Thoracic aorta (tissue), 2 donors: ENCODE measurements around the gene MREG. TPM values are rescaled to one million over a fixed set of nuclear protein-coding genes. Genes with fewer than 3 reads are reported as not detected.
A peak's percentile ranks its signal among the peaks of the same experiment; 100 is the strongest.

Experiments
- ATAC-seq: fragments of 150-250 bp; one replicate; pipeline ENCODE4 v1.8.0; 2017; ENCODE audit warnings: low read depth; ENCODE audit not compliant: insufficient number of reproducible peaks, low FRiP score
- DNase-seq: peaks from one replicate; pipeline ENCODE4 v3.0.0-alpha.2; 2020; ENCODE audit warnings: low spot score
- H3K27ac ChIP-seq, 2 donors: fragments of 200-600 bp; sonication (generic); 1 replicate in 1 of 2; 2 replicates in 1 of 2; pipeline ENCODE4 v1.5.1; 2016; ENCODE audit warnings: mild to moderate bottlenecking in 2 of 2, moderate library complexity in 2 of 2
- H3K27me3 ChIP-seq: fragments of 200-600 bp; sonication (generic); replicated peaks from 2 replicates; pipeline ENCODE4 v1.6.0; 2016; ENCODE audit warnings: mild to moderate bottlenecking; ENCODE audit not compliant: insufficient read depth
- H3K36me3 ChIP-seq: fragments of 200-600 bp; sonication (generic); one replicate; pipeline ENCODE4 v1.5.1; 2016
- H3K4me1 ChIP-seq, 2 donors: fragments of 200-600 bp; sonication (generic); 1 replicate in 1 of 2; 2 replicates in 1 of 2; pipeline versions ENCODE4 v1.5.1 to v1.6.0; 2016; ENCODE audit warnings: low read depth in 2 of 2, mild to moderate bottlenecking in 1 of 2; ENCODE audit not compliant: control insufficient read depth in 1 of 2
- H3K4me3 ChIP-seq: fragments of 200-600 bp; sonication (generic); 2 replicates; pipeline ENCODE4 v1.5.1; 2016; ENCODE audit warnings: mild to moderate bottlenecking
- H3K9me3 ChIP-seq: fragments of 200-600 bp; sonication (generic); 2 replicates; pipeline ENCODE4 v1.5.1; 2016
- CTCF ChIP-seq: fragments of 200-600 bp; sonication (generic); IDR thresholded peaks from one replicate; pipeline ENCODE4 v1.5.1; 2019; ENCODE audit warnings: antibody characterized with exemption
- total RNA-seq, 2 donors: library from RNA; depleted of rRNA; stranded (reverse); fragments of >200 nt; gene quantifications; one replicate each; pipeline versions ENCODE4 v1.1.0 to v1.2.3, GENCODE V29; 2016

MREG gene
- total RNA-seq, 2 donors from 2014 or later = 1.6 to 10.7 TPM

GRCh38 chr2:216031960-216032689 is 18.8 kb upstream of the MREG start:
- no peak overlapping the region for H3K27ac ChIP-seq
- DNase-seq (no peak), ATAC-seq (no peak)
- no peak for TF ChIP-seq CTCF
- H3K27me3 ChIP-seq = no peaks in the 10 kb centered on the region
- H3K36me3 ChIP-seq = no peaks in the 10 kb centered on the region
- peaks cover 0 to 17% of the 10 kb centered on the region in 2 donors for H3K4me1 ChIP-seq
- H3K9me3 ChIP-seq = no peaks in the 10 kb centered on the region
- no peak overlapping the region for H3K4me3 ChIP-seq

DNA sequence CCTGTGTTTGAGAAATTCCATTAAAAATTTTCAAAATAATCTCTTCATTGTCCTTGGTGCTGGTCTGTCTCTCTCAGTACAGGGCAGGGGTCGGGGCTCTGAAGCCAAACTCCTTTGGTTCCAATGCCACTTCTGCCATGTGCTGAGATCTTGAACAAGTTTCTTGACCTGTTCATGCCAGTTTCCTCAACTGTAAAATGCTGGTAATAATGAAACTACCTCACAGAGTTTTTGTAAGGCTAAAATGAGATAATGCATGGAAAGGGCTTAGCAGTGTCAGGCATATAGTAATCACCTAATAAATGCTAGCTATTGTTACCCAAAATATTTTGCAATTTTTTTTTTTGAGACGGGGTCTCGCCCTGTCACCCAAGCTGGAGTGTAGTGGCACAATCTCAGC is 16.9 kb upstream of the MREG start:
- no peak for ATAC-seq
- no peak for TF ChIP-seq CTCF
- DNase-seq = no peak
- H3K27ac ChIP-seq = no peak overlapping the region
- H3K4me1 ChIP-seq = peaks cover 0 to 17% of the 10 kb centered on the region in 2 donors
- no peaks in the 10 kb centered on the region for H3K27me3 ChIP-seq
- no peak overlapping the region for H3K4me3 ChIP-seq
- no peaks in the 10 kb centered on the region for H3K9me3 ChIP-seq
- H3K36me3 ChIP-seq = no peaks in the 10 kb centered on the region

- H3K9me3 ChIP-seq = no peaks in the 10 kb centered on the region
- H3K27me3 ChIP-seq = no peaks in the 10 kb centered on the region
- ATAC-seq = no peak
- H3K4me1 ChIP-seq = peaks cover 0 to 17% of the 10 kb centered on the region in 2 donors
- H3K27ac ChIP-seq = no peak overlapping the region
- TF ChIP-seq CTCF = no peak
- H3K4me3 ChIP-seq = no peak overlapping the region
- DNase-seq = no peak
- no peaks in the 10 kb centered on the region for H3K36me3 ChIP-seq
These were observed 16.2 kb upstream of the MREG start for GRCh38 chr2:216029416-216030129.

DNA sequence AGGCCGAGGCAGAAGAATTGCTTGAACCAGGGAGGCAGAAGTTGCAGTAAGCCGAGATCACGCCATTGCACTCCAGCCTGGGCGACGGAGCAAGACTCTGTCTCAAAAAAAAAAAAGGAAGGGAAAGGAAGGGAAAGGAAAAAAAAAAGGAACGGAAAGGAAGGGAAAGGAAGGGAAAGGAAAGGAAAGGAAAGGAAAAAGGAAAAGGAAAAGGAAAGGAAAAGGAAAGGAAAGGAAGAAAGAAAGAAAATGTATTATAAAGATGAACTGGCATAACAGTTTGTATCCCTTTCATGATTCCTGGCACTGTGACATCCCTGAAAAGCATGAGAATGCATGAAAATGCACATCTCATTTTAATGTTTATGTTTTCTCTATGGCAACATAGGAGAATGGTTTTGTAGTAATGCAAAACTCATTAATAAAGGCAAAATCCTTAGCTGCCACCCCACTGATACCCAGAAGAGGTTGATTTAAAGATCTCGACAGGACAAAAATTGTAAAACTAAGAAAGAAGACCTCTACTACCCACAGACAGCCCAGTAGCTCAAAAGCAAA is 11.5 kb upstream of the MREG start:
- Histone ChIP-seq H3K27ac (no peak overlapping the region), H3K27me3 (no peaks in the 10 kb centered on the region), H3K4me1 (no peaks in the 10 kb centered on the region), H3K9me3 (no peaks in the 10 kb centered on the region), H3K4me3 (no peak overlapping the region), H3K36me3 (no peaks in the 10 kb centered on the region)
- no peak for TF ChIP-seq CTCF
- DNase-seq = no peak
- no peak for ATAC-seq

DNA sequence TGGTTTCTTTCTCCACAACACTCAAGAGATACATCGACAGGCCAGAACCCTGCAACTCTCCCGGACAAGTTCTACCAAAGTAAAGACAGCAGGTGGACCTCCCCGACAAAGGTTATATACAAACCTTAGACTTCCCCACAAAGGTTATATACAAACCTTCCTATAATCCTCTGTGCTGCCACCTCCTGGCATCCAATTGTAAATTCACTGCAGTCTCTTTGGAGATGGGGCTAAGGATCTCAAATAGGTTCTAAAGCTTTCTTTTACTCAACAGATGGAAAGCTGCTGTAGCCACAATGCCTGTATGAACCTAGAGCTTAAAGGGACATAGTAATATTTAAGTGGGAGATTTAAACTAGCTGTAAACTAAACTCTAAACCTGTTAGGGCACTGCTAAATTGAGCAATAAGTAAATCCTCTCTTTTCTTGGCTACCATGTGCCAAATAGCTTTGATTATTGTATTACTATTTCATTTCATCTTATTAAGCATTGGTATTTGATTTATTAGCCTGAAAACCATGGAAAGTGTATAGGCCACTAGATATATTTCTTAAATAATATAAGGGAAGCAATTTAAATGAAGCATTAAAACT is 9.8 kb upstream of the MREG start:
- ATAC-seq = no peak

More for the DNA sequence above, 9.8 kb upstream of the MREG start:
- no peak overlapping the region for H3K27ac ChIP-seq
- H3K27me3 ChIP-seq = no peaks in the 10 kb centered on the region
- H3K9me3 ChIP-seq = no peaks in the 10 kb centered on the region
- no peaks in the 10 kb centered on the region for H3K4me1 ChIP-seq
- peak; percentile 33 for TF ChIP-seq CTCF
- no peaks in the 10 kb centered on the region for H3K36me3 ChIP-seq
- no peak for DNase-seq
- no peak overlapping the region for H3K4me3 ChIP-seq
